Stimulated activated CD8-positive, alpha-beta memory T cell treated with anti-CD3 and anti-CD28 coated beads, Interleukin-4, amount 100 ng/mL, for 24 hours (primary cell): Measurements from ENCODE around the gene MCCC1.
A peak's percentile ranks its signal among the peaks of the same experiment; 100 is the strongest.

Experiments
- DNase-seq: peaks from one replicate; pipeline ENCODE4 v3.0.0-alpha.2; 2020; ENCODE audit warnings: low read depth

MCCC1 gene

DNA sequence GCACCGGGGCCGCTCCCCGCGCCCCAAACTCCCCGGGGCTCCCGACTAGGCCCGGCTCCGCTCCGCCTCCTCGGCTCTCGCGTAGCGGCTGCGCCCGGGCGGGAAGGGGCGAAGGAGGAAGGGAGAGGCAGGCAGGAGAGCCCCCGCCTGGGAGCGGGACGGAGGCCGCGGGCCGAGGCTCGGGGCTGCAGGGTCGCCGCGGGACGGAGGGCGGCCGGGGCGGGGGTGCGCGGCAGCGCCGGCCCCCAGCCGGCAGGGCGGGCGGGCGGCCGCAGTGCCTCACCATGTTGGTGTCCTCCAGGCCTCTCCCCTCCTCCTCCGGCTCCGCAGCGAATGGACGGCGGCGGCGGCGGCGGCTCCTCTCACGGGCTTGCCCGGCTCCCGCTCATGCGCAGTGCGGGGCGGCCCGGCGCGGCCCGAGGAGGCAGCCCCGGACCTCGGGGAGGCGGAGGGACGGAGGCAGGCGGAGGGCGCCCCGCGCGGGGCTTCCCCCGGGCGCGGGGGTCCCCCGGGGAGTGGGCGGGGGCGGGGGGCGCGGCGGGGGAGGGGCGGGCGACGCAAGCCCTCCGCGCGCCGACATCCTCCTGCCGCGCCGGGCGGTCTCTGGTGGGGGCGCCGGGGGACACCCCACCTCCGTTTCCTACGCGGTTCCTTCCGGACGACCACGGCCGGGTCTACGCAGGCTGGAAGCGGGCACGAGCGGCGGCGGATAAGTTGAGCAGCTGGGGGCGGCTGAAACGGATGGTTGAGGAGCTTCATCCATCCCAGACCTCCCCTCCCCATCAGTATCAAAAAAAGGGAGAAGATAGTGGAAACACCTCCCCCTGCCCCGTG is 118.9 kb downstream of the MCCC1 start, which contains the start of gene DCUN1D1:
Gene DCUN1D1 (minus strand): TSS at position 335 of the 834 bp plus-strand sequence. CDS start 49 bp downstream, at position 286.
- peak; percentile 84 for DNase-seq

DNA sequence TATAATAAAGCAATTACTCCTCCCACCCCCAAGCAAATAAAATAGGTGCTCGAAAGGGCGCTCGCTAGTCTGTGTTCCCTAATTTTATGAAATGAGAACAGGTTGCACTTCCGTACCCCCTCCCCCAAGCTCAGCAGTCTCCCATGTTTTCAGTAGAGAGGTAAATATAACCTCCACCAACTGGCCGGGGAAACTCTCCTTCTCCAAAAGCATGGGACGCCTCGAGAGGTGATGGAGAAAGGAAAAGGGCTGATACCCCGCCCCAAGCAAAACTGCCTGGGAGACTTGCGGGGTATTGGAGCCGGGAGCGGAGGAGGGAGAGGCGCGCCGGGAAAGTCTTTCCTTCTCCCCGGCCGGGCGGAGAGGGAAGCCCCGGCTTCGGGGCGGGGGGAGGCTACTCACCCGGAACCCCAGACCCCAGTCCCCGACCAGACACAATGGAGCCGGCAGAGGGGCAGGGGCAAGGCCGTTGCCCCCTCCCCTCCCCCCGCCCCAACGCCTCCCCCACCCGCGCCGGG is 119.6 kb downstream of the MCCC1 start:
- DNase-seq = no peak

DNA sequence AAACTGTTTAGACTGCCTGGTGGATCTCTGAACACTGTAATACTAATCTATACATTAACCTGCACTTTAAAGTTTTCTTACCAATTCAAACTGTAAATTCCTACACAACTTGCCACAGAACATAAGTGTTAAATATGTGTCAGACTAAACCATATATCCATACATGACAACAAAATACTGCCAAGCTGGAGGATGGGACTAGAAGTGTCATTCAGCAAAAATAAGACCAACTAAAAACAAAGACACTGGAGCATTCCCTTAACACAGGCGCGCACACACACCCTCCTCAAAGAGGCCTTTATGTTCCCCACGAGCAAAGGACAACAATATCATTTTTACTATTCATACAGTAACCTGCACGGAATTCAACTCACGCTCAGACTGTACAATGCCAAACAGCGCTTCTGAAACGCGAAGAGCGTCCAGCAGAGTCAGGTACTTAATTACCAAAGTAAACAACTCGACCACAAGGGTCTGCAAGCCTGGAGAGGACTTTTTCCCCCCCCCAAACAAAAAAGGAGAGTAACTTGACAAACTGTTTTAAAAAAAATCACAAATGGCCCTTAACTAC is 120.1 kb downstream of the MCCC1 start:
- no peak for DNase-seq

DNA sequence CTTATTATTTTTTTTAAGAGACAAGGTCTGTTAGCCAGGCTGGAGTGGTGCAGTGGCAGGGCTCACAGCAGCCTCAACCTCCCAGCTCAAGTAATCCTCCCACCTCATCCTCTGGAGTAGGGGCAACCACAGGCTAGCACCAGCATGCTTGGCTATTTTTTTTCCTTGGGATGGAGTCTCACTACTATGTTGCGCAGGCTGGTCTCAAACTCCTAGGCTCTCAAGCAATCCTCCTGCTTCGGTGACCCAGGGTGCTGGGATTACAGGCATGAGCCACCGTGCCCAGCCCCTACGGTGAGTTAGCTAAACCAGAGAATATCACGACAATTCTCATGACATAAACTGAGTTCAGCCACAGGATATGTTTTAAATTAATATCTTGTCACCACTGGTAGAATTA is 120.9 kb downstream of the MCCC1 start:
- no peak for DNase-seq

DNA sequence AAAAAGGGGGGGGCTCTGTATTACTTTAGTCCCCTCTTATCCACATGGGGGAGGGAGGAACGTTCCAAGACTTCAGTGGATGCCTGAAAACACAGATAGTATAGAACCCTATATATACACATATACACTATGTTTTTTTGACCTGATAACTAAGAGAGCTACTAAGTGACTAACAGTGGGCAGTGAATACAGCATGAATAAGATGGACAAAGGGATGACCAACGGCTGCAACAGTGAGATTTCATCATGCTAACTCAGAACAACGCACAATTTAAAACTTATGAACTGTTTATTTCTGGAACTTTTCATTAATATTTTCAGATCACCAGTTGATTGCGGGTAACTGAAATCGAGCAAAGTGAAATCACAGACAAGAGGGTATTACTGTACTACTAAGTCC is 126.2 kb downstream of the MCCC1 start:
- no peak for DNase-seq

DNA sequence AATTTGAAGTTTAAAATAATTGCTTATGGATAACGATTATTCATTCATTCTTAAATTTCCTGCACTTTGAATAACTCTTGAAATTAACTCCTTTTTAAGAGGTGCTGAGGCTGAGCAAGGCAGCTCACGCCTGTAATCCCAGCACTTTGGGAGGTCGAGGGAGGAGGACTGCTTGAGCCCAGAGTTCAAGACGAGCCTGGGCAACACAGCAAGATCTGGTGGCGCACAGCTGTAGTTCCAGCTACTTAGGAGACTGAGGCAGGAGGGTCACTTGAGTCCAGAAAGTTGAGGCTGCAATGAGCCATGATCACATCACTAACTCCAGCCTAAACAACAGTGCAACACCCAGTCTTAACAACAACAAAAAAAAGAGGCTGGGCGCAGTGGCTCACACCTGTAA is 126.9 kb downstream of the MCCC1 start:
- DNase-seq = no peak

DNA sequence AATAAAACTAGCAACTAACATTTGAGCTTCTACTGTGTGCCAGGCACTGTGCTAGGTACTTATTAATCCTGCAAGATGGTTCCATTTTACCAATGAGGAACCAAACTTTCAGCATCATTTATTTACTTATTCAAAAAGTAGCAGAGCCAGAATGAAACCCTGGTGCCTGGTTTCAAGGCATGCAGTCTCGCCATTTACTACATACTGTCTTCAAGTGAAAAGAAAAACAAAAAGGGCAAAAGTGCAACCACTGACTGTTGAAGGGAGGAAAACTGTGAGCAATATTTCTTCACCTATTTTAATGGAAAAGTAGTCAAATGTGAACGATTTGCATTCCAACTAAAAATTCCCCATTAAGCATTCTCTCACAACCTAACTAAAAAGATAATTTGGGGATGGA is 127.7 kb downstream of the MCCC1 start:
- DNase-seq = no peak

DNA sequence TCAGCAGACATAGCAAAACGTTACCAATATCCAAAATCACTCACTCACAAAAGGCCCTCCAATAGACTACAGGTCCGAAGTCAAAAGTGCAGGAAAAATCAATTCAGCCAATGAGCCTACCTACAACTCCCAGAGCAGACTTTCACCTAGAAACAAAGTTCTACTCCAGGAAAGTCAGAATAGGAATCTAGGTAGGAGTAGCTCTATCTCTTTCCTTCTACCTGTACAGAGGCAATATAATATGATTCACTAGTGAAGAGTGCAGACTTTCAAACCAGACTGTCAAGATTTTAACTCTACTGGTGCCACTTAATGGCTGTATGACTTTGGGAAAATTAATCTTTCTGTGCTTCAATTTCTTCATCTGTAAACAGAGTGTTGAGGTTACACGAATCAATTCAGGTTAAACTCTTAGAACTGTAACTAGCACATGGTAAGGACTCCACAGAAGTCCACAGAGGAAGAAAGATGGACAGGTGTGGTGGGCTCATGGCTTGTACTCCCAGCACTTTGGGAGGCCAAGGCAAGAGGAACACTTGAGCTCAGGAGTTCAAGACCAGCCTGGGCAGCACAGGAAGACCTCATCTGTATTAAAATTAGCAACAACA is 128.4 kb downstream of the MCCC1 start:
- DNase-seq = no peak

DNA sequence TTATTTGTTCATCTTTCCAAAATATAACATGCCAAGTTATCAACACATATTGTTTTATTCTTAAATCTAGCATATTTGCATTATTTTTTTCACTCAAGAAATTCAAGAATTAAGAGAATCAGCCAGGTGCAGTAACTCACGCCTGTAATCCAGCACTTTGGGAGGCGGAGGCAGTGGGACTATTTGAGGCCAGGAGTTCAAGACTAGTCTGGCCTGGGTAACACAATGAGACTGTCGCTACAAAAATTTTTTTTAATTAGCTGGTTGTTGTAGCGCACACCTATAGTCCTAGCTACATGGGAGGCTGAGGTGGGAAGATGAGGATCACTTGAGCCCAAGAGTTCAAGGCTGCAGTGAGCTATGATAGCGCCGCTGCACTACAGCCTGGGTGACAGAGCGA is 129.4 kb downstream of the MCCC1 start:
- no peak for DNase-seq

DNA sequence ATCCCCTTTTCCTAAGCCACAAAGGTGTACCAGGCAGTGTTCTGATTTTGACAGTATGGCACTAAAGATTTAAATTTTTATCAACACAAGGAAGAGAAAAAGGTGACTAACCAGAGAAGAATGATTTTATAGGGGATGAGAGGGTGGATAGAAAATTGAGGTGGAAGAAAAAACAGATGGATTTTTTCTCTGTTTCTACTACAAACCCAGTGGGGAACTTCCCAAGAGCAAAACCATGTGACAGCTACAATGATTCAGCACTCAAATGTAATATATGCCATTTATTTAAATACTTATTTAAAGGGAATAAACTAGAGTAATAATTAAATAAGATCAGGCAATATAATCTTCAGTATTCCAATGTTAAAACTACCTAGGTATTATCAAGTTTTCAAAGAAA is 130.0 kb downstream of the MCCC1 start:
- DNase-seq = no peak

DNA sequence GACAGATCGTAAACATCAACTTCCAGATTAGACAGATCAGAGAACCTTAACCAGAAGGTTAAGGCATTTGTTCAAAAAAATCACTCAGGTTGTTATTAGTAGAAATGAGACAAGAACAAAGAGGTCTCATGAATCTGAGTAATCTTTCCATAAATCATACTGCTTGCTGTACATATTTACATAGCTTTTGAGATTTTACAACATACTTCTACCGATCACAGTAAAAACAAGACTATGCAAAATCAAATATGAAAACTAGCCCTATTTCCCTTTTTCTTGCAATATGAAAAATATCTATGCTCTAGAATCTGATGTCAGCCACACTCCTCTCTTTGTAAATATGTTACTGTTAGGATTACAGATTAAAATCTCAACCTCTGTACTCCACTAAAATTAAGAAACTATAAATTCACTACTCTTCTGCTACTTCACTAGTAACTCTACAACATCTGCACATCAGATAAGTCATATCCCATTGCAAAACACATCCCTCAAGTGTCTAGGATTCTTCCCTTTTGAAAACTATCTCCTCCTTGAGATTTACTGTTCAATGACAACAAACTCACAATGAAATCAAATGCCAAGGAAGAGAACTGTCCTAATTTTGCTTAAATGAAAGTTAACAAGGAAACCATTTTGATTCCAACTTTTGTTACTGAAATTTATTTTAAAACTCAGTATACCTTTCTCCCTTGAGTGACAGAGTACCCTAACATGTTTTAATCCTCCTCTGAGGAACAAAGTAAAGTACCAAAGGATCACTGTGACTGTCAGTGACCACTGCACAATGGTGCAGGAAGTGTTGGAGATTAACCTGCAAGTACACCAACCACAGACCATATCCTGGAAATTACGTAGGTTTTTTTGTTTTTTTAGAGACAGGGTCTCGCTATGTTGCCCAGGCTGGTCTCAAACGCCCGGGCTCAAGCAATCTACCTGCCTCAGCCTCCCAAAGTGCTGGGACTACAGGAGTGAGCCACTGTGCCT is 131.8 kb downstream of the MCCC1 start:
- no peak for DNase-seq

DNA sequence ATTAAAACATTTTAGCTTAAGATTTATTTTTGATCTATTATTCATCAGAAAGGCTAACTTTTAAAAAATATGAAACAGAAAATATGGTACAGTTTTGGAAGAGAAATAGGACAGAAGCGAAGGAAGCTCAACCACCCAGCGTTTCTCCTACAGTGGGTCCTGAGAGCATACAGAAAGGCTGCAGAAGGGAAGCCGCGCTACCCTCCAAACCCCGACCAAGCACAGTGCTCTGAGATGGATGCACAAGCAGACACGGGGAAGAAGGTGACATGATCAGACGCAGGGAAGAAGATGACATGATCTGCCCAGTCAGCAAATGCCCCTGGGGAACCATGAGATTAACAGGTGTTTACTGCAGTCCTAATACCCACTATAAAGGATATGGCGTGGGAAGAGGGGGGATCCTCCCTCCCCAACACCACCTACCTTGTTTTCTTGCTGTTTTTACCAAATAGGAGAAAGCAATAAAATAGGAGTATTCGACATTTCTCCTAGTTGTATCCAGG is 133.4 kb downstream of the MCCC1 start:
- no peak for DNase-seq
